ENCODE results near the gene KIAA0319L. TPM values are rescaled to one million over a fixed set of nuclear protein-coding genes. Genes with fewer than 3 reads are reported as not detected.

Gene KIAA0319L
- total RNA-seq, 4 donors from 2014 or later = 65.8 to 123 (median 111) TPM

DNA sequence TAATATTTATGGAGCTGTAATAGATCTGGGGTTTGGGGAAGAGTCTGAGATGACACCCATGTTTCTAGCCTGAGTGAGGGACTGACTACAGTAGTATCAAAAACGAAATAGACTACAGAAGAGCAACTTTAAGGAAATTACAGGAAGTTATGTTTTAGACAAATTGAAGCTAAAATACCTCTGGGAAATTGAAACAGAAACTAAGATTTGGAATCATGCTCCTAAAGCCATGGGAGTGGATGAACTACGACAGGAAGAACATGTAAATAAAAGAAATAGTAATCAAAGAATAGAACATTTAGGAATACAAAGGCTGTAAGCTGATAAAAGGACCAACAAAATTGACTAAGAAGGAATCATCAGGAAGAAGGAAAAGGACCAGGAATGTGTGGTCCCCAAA is 68.9 kb downstream of the KIAA0319L start:
- H3K4me1 ChIP-seq = no peaks in the 10 kb centered on the region
- no peak overlapping the region for H3K4me3 ChIP-seq (replicated peaks in 1 of 3)
- H3K27me3 ChIP-seq = no peaks in the 10 kb centered on the region
- WGBS, 2 donors = 66 to 69% methylated on average over 2 of the region's 2 CpGs
- no peaks in the 10 kb centered on the region for H3K9me3 ChIP-seq
- H3K36me3 ChIP-seq = no peaks in the 10 kb centered on the region
- intact Hi-C loops (cut with DNase I) = loop anchor here (5.0 kb wide), 1 partner anchor 336 kb away; no protein-coding TSS in a partner anchor
- no peak overlapping the region for H3K27ac ChIP-seq
- DNase-seq = no peak
- TF ChIP-seq, protein P1, sequence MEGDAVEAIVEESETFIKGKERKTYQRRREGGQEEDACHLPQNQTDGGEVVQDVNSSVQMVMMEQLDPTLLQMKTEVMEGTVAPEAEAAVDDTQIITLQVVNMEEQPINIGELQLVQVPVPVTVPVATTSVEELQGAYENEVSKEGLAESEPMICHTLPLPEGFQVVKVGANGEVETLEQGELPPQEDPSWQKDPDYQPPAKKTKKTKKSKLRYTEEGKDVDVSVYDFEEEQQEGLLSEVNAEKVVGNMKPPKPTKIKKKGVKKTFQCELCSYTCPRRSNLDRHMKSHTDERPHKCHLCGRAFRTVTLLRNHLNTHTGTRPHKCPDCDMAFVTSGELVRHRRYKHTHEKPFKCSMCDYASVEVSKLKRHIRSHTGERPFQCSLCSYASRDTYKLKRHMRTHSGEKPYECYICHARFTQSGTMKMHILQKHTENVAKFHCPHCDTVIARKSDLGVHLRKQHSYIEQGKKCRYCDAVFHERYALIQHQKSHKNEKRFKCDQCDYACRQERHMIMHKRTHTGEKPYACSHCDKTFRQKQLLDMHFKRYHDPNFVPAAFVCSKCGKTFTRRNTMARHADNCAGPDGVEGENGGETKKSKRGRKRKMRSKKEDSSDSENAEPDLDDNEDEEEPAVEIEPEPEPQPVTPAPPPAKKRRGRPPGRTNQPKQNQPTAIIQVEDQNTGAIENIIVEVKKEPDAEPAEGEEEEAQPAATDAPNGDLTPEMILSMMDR (IDR thresholded peaks at IDR 0.05) = no peak
- TF ChIP-seq POLR2A (IDR thresholded peaks at IDR 0.05) = no peak

DNA sequence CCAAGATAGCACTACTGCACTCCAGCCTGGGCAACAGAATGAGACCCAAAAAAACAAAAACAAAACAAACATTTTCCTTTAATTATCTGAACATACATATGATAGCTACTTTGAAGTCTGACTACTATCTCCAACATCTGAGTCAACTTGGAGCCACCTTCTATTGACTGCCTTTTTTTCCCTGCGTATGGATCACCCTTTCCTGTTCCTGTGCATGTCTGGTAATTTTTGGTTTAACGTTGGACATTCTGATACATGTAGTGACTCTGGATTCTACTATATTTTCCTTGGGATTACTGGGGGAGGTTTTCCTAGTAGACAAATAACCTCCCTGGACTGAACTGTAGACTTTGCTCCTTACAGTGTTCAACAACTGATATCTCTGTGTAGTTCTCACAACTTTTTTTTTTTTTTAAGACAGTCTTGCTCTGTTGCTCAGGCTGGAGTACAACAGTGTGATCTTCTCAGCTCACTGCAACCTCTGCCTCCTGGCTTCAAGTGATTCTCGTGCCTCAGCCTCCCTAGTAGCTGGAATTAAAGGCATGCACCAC is 70.3 kb downstream of the KIAA0319L start:
- Histone ChIP-seq H3K4me3 (replicated peaks in 1 of 3) (no peak overlapping the region), H3K9me3 (no peaks in the 10 kb centered on the region), H3K4me1 (no peaks in the 10 kb centered on the region), H3K27me3 (no peaks in the 10 kb centered on the region), H3K27ac (no peak overlapping the region), H3K36me3 (no peaks in the 10 kb centered on the region)
- WGBS, 2 donors = 97 to 98% methylated on average over 3 of the region's 3 CpGs
- TF ChIP-seq, protein P1 (IDR thresholded peaks at IDR 0.05) = no peak
- TF ChIP-seq POLR2A (IDR thresholded peaks at IDR 0.05) = no peak
- DNase-seq = no peak
- intact Hi-C loops (cut with DNase I) = loop anchor here (5.0 kb wide), 1 partner anchor 335 kb away; no protein-coding TSS in a partner anchor

DNA sequence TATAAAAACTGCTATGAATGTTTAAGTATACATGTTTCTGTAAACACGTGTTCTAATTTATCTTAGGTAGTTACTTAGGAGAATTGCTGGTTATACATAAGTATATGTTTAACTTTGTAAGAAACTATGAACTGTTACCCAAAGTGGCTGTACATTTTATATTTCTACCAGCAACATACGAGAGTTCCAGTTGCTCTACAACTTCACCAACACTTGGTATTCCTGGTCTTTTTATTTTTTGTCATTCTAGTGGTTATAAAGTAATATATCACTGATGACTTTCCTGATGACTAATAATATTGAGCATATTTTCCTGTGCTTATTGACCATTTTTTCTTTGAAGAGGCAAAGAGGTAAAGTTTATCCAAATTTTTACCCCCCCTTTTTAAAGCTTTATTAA is 76.0 kb downstream of the KIAA0319L start:
- Histone ChIP-seq H3K36me3 (peaks cover 0 to 1% of the 10 kb centered on the region in 2 donors), H3K27ac (no peak overlapping the region), H3K4me1 (no peaks in the 10 kb centered on the region), H3K27me3 (no peaks in the 10 kb centered on the region), H3K4me3 (replicated peaks in 1 of 3) (no peak overlapping the region), H3K9me3 (no peaks in the 10 kb centered on the region)
- intact Hi-C loops (cut with DNase I) = no loop called here
- no peak for DNase-seq
- TF ChIP-seq, protein P1 (IDR thresholded peaks at IDR 0.05) = no peak
- WGBS, 2 donors = 94 to 97% methylated on average over 2 of the region's 2 CpGs

GRCh38 chr1:35477870-35478269 is 79.3 kb downstream of the KIAA0319L start:
- intact Hi-C loops (cut with DNase I) = no loop called here
- 97 to 99% methylated on average over 2 of the region's 2 CpGs for WGBS, 2 donors
- H3K27ac ChIP-seq = no peak overlapping the region

More at GRCh38 chr1:35477870-35478269, 79.3 kb downstream of the KIAA0319L start:
- Histone ChIP-seq H3K27me3 (no peaks in the 10 kb centered on the region), H3K36me3 (peaks cover 0 to 8% of the 10 kb centered on the region in 2 donors), H3K9me3 (no peaks in the 10 kb centered on the region), H3K4me1 (no peaks in the 10 kb centered on the region), H3K4me3 (replicated peaks in 1 of 3) (no peak overlapping the region)
- TF ChIP-seq, protein P1 (IDR thresholded peaks at IDR 0.05) = no peak
- no peak for TF ChIP-seq POLR2A (IDR thresholded peaks at IDR 0.05)
- DNase-seq = no peak

Data from thyroid gland (tissue), 4 donors.